Mammary epithelial cell (primary cell): ENCODE results near the gene AUTS2.

Experiments used
- EZH2 ChIP-seq: IDR thresholded peaks from 2 replicates; pipeline ENCODE4 v1.6.1; 2012; ENCODE audit warnings: low read length, inconsistent platforms, borderline replicate concordance
- TF ChIP-seq, protein P1 (sequence below), 2 donors: IDR thresholded peaks in 1 of 2; conservative IDR thresholded peaks in 1 of 2; 2 replicates each; pipeline ENCODE4 v1.5.1; 2011 to 2012; ENCODE audit warnings: inconsistent platforms in 2 of 2, low read length in 2 of 2, mild to moderate bottlenecking in 2 of 2, control low read depth in 1 of 2, low read depth in 1 of 2; ENCODE audit not compliant: insufficient read depth in 1 of 2; ENCODE audit errors: extremely low read depth in 1 of 2

DNA sequence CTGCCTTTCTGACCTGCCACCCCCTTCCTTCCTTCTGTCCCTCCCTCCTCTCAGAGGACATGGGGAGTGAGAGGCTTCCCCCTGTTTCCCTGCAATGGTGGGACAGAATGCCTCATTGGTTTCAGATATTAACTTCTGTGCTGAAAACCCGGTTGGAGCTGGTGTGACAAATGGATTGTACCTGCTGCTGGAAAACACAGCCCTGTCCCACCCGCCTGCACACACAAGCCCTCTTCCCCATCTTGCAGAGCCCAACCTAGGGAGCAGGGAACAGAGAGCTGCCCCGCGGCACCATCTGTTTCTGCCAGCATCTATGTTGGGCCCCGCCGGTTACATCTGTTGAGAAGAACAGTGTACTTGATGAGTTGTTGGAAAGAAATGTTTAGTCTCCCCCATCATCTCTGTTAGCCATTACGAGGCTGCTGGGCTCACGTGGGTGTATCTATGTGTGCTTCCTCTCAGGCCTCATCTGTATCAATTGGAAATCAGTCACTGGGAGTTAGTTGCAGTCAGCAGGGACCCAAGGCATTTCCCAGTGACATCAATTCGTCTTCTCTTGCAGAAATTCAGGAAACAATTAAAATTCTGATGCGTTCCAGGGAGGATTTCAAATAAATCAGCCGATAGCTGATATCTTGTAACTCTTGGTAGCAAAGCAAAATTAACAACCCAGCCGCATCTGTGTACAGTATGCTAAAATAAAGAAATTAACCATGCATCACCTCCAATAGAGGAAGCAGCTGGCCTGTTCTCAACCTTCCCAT is 808.1 kb downstream of the AUTS2 start:
- TF ChIP-seq, protein P1, sequence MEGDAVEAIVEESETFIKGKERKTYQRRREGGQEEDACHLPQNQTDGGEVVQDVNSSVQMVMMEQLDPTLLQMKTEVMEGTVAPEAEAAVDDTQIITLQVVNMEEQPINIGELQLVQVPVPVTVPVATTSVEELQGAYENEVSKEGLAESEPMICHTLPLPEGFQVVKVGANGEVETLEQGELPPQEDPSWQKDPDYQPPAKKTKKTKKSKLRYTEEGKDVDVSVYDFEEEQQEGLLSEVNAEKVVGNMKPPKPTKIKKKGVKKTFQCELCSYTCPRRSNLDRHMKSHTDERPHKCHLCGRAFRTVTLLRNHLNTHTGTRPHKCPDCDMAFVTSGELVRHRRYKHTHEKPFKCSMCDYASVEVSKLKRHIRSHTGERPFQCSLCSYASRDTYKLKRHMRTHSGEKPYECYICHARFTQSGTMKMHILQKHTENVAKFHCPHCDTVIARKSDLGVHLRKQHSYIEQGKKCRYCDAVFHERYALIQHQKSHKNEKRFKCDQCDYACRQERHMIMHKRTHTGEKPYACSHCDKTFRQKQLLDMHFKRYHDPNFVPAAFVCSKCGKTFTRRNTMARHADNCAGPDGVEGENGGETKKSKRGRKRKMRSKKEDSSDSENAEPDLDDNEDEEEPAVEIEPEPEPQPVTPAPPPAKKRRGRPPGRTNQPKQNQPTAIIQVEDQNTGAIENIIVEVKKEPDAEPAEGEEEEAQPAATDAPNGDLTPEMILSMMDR (conservative IDR thresholded peaks at IDR 0.05 in 1 of 2, IDR thresholded peaks at IDR 0.05 in 1 of 2; ENCODE audit: extremely low read depth in 1 of 2, insufficient read depth in 1 of 2, low read depth in 1 of 2, low read length in 2 of 2): no peak
- TF ChIP-seq EZH2: no peak
